NCI-H748 treated with DMSO at 0.1 percent for 48 hours (cell line): ENCODE data around the gene SLC38A3.

Experiments used
- DNase-seq: peaks from one replicate; lab custom pipeline; 2025; lab: John Stamatoyannopoulos, UW

SLC38A3 gene

GRCh38 chr3:50192124-50192523, 12.9 kb upstream of the SLC38A3 start:
- no peak for DNase-seq

DNA sequence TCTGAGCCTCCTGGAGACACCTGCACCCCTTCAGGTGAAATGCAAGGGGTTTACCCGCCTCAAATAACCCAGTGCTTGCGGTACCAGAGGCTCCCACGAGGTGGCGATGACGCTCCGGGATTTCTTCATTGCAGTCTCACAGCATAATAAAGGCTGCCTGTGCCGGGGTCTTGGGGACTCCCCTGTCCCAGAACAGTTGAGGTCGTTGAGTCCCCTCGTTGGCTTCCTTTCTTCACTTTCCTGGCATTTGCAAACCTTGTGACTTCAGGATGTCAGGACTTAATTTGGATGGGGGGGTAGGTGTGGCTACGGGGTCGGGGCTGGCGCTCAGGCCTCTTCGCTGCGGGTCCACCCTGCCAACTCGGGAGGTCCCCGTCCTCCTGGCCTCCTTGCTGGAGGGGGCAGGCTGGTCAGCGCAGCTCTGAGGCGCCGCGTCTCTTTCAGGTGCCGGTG, 12.4 kb upstream of the SLC38A3 start:
- DNase-seq = peak; percentile 27

- no peak for DNase-seq
These were observed 11.8 kb upstream of the SLC38A3 start for GRCh38 chr3:50193286-50193685.

DNA sequence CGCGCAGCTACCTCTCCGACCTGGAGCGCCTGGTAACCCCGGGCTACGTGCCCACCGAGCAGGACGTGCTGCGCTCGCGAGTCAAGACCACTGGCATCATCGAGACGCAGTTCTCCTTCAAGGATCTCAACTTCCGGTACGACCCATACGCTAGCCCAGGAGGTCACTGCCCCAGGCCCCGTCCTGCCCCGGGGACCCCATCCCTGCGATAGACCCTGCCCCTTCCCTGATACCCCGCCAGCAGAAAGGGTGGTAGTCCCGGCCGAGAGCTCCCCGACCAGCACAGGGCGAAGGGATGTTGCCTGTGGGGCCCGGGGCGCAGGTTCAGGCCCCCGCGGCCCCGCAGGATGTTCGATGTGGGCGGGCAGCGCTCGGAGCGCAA, 11.3 kb upstream of the SLC38A3 start:
- no peak for DNase-seq

- DNase-seq = peak; percentile 21
These were observed 10.8 kb upstream of the SLC38A3 start for GRCh38 chr3:50194128-50194902.

DNA sequence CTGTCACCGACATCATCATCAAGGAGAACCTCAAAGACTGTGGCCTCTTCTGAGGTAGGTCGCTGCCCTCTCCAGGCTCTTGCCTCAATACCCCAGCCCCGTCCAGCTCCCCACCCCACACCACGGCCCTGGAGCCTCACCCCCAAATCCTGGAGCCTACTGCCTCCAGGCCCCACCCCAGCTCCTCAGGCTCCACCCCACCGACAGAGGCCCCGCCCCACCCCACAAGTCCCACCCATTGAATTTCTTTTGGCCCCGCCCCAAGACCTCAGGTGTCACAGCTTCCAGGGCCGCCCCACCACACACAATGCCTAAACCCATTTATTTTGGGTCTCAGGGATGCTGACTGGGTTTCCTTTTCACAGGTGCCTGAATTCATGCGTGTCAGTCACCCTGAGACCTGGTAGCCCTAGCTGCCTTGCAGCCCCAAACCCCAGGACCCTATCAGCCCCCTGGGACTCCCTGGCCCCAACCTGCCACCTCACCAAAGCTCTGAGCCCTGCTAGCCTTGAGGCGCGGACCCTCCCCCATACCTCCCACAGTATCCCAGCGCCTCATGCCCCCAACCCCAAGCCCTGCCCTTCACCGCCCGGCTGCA, 10.1 kb upstream of the SLC38A3 start:
- no peak for DNase-seq

DNA sequence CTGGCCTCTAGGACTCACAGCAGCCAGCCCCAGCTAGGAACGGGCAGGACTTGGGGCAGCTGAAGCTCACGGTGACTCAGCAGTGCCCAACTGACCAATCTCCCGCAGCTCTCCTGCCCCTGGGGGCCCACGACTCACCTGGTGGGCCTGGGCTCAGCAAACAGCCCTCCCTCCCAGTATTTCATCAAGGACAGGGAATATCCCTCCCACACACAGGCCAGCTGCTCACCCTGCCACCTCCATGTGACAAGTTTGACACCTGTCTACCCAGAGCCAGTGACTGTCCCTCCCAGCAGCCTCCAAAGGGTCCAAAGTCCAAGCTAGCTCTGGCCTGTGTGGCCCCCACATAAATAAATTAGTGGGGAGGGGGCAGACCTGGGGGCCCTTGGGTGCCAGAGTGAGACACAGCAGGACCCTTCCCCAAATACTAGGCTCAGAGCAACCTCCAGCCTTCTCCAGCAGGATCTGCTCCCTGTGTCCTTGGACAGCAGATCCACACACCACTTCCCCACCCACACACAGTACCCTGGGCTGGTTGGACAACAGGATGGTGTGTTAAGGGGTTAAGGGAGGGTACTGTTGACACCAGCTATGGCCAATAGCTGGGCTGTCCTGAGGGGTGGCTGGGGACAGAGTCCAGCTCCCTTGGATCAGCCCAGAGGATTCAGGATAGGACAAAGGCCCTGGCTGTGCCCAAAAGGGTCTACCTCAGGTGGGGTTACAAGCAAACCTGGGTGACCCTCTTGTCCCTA, 9.4 kb upstream of the SLC38A3 start:
- DNase-seq = no peak

GRCh38 chr3:50196253-50196801, 8.7 kb upstream of the SLC38A3 start:
- DNase-seq = no peak

- DNase-seq = no peak
These were observed 3.3 kb upstream of the SLC38A3 start for GRCh38 chr3:50201573-50202315.

GRCh38 chr3:50202353-50203112, 2.5 kb upstream of the SLC38A3 start:
- no peak for DNase-seq

DNA sequence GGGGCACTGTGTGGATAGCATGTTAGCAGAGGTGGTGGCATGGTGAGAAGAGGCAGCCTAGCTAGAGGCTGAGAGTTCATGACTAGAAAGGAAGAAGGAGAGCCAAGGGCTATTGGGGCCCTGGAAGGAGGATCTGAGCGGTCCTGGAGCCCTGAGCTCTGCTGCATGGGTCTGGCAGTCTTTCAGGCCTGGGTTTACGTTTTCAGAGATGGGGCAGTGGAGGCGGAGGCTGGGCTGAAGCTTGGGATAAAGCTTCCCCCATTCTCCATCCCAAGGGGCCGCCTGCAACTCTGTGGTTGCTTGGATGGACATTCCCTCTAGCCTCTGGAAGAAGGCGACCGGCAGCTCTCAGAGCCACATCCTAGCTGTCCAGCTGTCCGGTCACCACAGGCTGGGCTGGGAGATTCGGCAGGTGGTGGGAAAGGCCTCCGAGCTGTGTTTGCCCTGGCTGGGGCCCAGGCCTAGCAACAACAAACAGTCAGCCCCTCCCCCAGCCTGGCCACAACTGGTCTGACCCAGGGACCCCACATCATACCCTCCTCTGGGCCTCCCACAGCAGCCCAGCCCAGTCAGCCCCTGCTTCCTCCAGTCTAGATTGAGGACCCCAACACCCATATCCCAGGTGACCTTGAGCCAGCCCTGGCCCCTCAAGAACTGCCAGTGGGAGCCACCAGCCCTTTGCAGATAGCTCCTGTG, 1.8 kb upstream of the SLC38A3 start:
- DNase-seq = no peak

DNA sequence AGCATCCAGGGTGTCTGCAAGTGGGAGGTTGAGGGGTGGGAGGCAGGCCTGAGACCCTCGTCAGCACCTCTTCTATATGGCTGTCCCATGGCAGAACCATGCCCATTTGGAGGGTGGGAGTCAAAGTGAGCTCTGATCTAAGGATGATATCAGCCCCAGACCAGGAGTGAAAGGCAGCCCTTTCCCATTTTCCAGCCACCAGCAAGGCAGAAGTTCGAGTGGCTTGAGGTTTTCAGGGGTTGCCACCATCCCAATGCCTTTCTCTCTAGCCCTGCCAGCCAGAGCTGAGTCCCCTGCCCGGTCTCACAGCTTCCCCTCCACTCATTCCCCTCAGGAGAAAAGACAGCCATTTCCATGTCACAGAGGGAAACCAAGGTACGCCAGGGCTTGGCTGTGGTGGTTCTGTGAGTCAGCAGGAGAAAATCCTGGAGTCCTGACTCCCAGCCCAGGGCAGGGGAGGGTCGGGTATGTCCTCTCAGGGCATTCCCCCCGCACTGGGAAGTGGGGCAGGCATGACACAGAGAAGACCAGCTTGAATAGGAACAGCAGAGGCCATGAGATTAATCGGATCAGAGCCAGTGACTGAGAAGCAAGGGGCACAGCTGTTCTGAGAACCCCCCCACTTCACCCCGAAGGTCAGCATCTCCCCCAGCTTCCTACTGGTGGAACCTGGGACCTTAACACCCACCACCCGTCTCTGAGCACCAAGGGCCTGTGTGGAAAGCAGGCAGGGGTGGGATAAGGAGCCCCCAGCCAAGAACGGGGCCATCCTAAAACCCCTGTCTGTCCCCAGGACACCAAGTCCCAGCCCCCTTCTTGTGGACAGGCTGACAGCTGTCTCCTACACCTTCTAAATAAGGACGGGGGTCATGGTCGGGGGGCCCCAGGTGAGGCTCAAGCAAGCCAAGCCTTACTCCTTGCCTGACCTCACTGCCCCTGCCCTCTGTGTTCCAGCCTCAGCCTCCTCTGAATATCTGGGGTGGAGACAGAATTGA, 965 bp upstream of the SLC38A3 start:
- no peak for DNase-seq

- no peak for DNase-seq
These were observed 574 bp downstream of the SLC38A3 start for GRCh38 chr3:50205413-50206276.

DNA sequence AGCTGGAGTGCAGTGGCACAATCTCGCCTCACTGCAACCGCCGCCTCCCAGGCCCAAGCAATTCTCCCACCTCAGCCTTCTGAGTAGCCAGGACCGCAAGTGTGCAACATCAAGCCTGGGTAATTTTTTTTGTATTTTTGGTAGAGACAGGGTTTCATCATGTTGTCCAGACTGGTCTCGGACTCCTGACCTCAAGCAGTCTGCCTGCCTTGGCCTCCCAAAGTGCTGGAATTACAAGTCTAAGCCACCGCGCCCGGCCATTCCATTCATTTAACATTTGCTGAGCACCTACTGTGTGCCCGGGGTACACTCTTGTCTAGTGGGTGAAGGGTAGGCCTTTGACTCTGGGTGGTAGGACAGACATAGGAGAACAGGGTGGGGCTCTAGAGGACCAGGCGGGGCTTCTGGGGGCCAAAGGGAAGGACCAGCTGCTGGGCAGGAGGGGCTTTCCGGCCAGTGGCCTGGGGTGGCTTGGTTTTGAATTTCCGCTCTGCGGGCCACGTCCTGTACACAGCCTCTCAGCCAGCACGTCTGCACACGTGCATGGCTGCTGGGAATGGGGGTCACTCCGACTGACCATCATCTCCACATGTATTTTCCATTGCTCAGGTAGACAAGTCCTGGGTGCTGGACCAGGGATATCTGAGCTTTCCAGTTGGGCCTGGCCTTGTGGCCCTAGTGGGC, 2.4 kb downstream of the SLC38A3 start:
- no peak for DNase-seq

DNA sequence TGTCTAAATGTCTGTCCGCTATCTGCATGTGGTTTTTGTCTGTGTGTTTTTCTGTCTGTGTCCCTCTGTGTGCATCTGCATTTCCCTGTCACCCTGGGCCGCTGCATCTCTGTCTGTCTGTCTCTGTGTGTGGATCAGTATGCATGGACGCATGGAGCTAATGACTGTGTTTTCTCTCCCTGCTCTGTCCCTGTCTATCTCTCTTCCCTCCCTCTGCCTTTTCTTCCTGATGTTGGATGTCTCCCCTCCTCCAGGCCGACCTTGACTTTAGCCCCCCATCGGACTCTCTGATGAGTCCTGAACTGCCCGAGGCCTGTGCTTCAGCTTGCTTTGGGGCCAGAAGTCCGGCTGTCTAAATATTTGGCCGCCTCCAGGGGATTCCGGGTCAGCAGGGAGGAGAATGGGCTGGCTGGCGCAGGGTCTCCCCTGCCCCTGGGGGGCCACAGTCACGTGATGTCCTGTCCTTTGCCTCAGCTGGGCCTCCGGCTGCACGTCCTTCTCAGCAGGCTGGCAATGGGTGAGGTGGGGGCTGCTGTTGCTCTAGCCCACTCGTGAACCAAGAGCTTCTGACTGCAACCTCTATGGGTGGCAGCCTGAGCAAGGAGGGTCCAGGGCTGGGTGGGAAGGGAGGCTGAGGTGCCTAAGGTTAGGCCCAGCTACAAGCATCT, 3.7 kb downstream of the SLC38A3 start:
- DNase-seq = no peak

GRCh38 chr3:50210176-50210509, 5.1 kb downstream of the SLC38A3 start:
- no peak for DNase-seq
